H1 (cell line): ENCODE measurements around the gene PDE4B. TPM values are rescaled to one million over a fixed set of nuclear protein-coding genes. Genes with fewer than 3 reads are reported as not detected.

Experiments
- CTCF ChIA-PET: fragments of 300-600 bp; sonication (Branson Sonifier 250); formaldehyde crosslinking; loops from one replicate; lab custom pipeline; 2021; ENCODE audit not compliant: partially characterized antibody; lab: Charles Lee
- POLR2A ChIA-PET: fragments of 300-600 bp; sonication (Branson Sonifier 250); formaldehyde crosslinking; loops from one replicate; lab custom pipeline; 2021; ENCODE audit warnings: inconsistent platforms; ENCODE audit not compliant: partially characterized antibody; lab: Charles Lee
- DNase-seq, 2 experiments: peaks; one replicate each; pipeline versions ENCODE4 v3.0.0 to v3.0.0-alpha.2; 2010 to 2022; ENCODE audit warnings: low spot score in 2 of 2, low read depth in 1 of 2, mixed read lengths in 1 of 2
- FAIRE-seq: peaks from 2 replicates; lab custom pipeline; 2011; peaks lifted over from hg19 to GRCh38; lab: Jason Lieb, UNC
- H2AFZ ChIP-seq: 2 replicates; pipeline ENCODE4 v1.8.1; 2012; ENCODE audit warnings: low read length, inconsistent platforms
- H2AK5ac ChIP-seq: 2 replicates; pipeline ENCODE4 v1.6.1; 2013; ENCODE audit warnings: low read depth, low read length
- H2BK120ac ChIP-seq: replicated peaks from 2 replicates; pipeline ENCODE3; 2013; ENCODE audit warnings: low read depth, low read length, inconsistent platforms
- H2BK12ac ChIP-seq: 2 replicates; pipeline ENCODE4 v1.6.1; 2013; ENCODE audit warnings: low read depth, low read length
- H2BK15ac ChIP-seq: 2 replicates; pipeline ENCODE4 v1.6.1; 2013; ENCODE audit warnings: low read length
- H2BK20ac ChIP-seq: 2 replicates; pipeline ENCODE4 v1.6.1; 2013; ENCODE audit warnings: low read length
- H2BK5ac ChIP-seq: 2 replicates; pipeline ENCODE4 v1.6.1; 2013; ENCODE audit warnings: low read depth, low read length
- H3K14ac ChIP-seq: 2 replicates; pipeline ENCODE4 v1.6.1; 2013; ENCODE audit warnings: inconsistent platforms; ENCODE audit not compliant: insufficient read length
- H3K18ac ChIP-seq: 2 replicates; pipeline ENCODE4 v1.6.1; 2013; ENCODE audit warnings: low read length; ENCODE audit errors: extremely low read depth
- H3K23ac ChIP-seq: 2 replicates; pipeline ENCODE4 v1.6.1; 2013; ENCODE audit warnings: inconsistent platforms; ENCODE audit not compliant: insufficient read length
- H3K23me2 ChIP-seq: 2 replicates; pipeline ENCODE4 v1.6.1; 2013; ENCODE audit warnings: low read depth, low read length
- H3K27ac ChIP-seq: 2 replicates; pipeline ENCODE4 v1.6.1; 2011; ENCODE audit warnings: low read depth, low read length, inconsistent platforms
- H3K27me3 ChIP-seq, 4 experiments: replicated peaks in 1 of 4; 1 replicate in 1 of 4; 2 replicates in 3 of 4; pipeline versions ENCODE4 v1.6.1 to v1.8.1; 2011 to 2013; ENCODE audit warnings: low read length in 3 of 4, mild to moderate bottlenecking in 3 of 4, inconsistent platforms in 2 of 4, mixed read lengths in 2 of 4, moderate library complexity in 1 of 4; ENCODE audit not compliant: control insufficient read depth in 3 of 4, insufficient read depth in 3 of 4; ENCODE audit errors: extremely low read depth in 1 of 4
- H3K36me3 ChIP-seq, 4 experiments: 2 replicates each; pipeline versions ENCODE4 v1.6.1 to v1.8.1; 2011 to 2013; ENCODE audit warnings: mild to moderate bottlenecking in 4 of 4, low read length in 3 of 4, moderate library complexity in 2 of 4, control low read depth in 1 of 4, inconsistent platforms in 1 of 4; ENCODE audit not compliant: insufficient read depth in 4 of 4, control insufficient read depth in 2 of 4
- H3K4ac ChIP-seq: replicated peaks from 2 replicates; pipeline ENCODE3; 2013; ENCODE audit warnings: low read length, low read depth, mixed read lengths, inconsistent platforms; ENCODE audit not compliant: insufficient read length
- H3K4me1 ChIP-seq, 4 experiments: replicated peaks in 1 of 4; 1 replicate in 1 of 4; 2 replicates in 3 of 4; pipeline versions ENCODE4 v1.6.1 to v1.8.1; 2011 to 2013; ENCODE audit warnings: low read length in 3 of 4, inconsistent platforms in 2 of 4, mixed read lengths in 1 of 4; ENCODE audit not compliant: insufficient read depth in 4 of 4, control insufficient read depth in 3 of 4
- H3K4me2 ChIP-seq, 2 experiments: 2 replicates each; pipeline versions ENCODE4 v1.6.1 to v1.8.1; 2011 to 2013; ENCODE audit warnings: low read depth in 2 of 2, low read length in 2 of 2, control low read depth in 1 of 2, inconsistent platforms in 1 of 2, mild to moderate bottlenecking in 1 of 2; ENCODE audit not compliant: insufficient read depth in 1 of 2
- H3K4me3 ChIP-seq, 4 experiments: fragments of 200-600, 300-600 bp in 1 of 4; sonication (generic), shearing (Covaris generic), sonication (Bioruptor Twin) in 1 of 4; 2 replicates each; pipeline versions ENCODE4 v1.5.1 to v1.8.1; 2011 to 2016; ENCODE audit warnings: low read length in 4 of 4, low read depth in 3 of 4, control low read depth in 2 of 4, inconsistent platforms in 2 of 4, mild to moderate bottlenecking in 2 of 4, mixed read lengths in 1 of 4, moderate library complexity in 1 of 4; ENCODE audit not compliant: insufficient read depth in 2 of 4; ENCODE audit errors: extremely low read depth in 1 of 4
- H3K56ac ChIP-seq: replicated peaks from 2 replicates; pipeline ENCODE3; 2013; ENCODE audit warnings: low read depth, mild to moderate bottlenecking, mixed read lengths, low read length, inconsistent platforms; ENCODE audit not compliant: insufficient read length
- H3K79me1 ChIP-seq: 2 replicates; pipeline ENCODE4 v1.6.1; 2013; ENCODE audit warnings: low read depth, low read length, control low read depth
- H3K79me2 ChIP-seq, 2 experiments: 2 replicates each; pipeline versions ENCODE4 v1.6.1 to v1.8.1; 2012 to 2013; ENCODE audit warnings: low read length in 2 of 2, mild to moderate bottlenecking in 2 of 2, inconsistent platforms in 1 of 2; ENCODE audit not compliant: insufficient read depth in 2 of 2, control insufficient read depth in 1 of 2
- H3K9ac ChIP-seq, 4 experiments: replicated peaks in 1 of 4; 1 replicate in 1 of 4; 2 replicates in 3 of 4; pipeline versions ENCODE4 v1.6.1 to v1.8.1; 2011 to 2013; ENCODE audit warnings: low read depth in 3 of 4, low read length in 3 of 4, control low read depth in 2 of 4, mild to moderate bottlenecking in 2 of 4, moderate library complexity in 2 of 4, inconsistent platforms in 1 of 4; ENCODE audit errors: extremely low read depth in 1 of 4
- H3K9me3 ChIP-seq, 2 experiments: 2 replicates each; pipeline versions ENCODE4 v1.6.1 to v1.8.1; 2012 to 2013; ENCODE audit warnings: mild to moderate bottlenecking in 2 of 2, moderate library complexity in 2 of 2, control low read depth in 1 of 2, inconsistent platforms in 1 of 2, low read depth in 1 of 2, low read length in 1 of 2, mixed read lengths in 1 of 2; ENCODE audit not compliant: insufficient read depth in 2 of 2
- H4K20me1 ChIP-seq, 2 experiments: replicated peaks in 1 of 2; 2 replicates each; pipeline versions ENCODE3 to v1.8.1; 2011 to 2013; ENCODE audit warnings: inconsistent platforms in 2 of 2, low read length in 2 of 2, mild to moderate bottlenecking in 1 of 2; ENCODE audit not compliant: insufficient read depth in 2 of 2, control insufficient read depth in 1 of 2
- H4K5ac ChIP-seq: 2 replicates; pipeline ENCODE4 v1.6.1; 2013; ENCODE audit warnings: low read length, low read depth, mixed read lengths, inconsistent platforms; ENCODE audit not compliant: insufficient read length
- H4K8ac ChIP-seq: 2 replicates; pipeline ENCODE4 v1.8.0; 2013; ENCODE audit warnings: mild to moderate bottlenecking, moderate library complexity, low read length, inconsistent platforms; ENCODE audit not compliant: insufficient read depth; ENCODE audit errors: extremely low read depth
- H4K91ac ChIP-seq: replicated peaks from 2 replicates; pipeline ENCODE3; 2013; ENCODE audit warnings: low read length, mixed read lengths, inconsistent platforms; ENCODE audit not compliant: insufficient read length
- CREB1 ChIP-seq: IDR thresholded peaks from 2 replicates; pipeline ENCODE4 v1.6.1; 2012; ENCODE audit warnings: inconsistent platforms
- EGR1 ChIP-seq: IDR thresholded peaks from 2 replicates; pipeline ENCODE4 v1.6.1; 2011; ENCODE audit warnings: low read depth, low read length, borderline replicate concordance
- FOSL1 ChIP-seq: IDR thresholded peaks from 2 replicates; pipeline ENCODE4 v1.6.1; 2011; ENCODE audit warnings: mild to moderate bottlenecking, low read depth, low read length, moderate library complexity; ENCODE audit not compliant: insufficient read depth
- HDAC2 ChIP-seq, 2 experiments: fragments of 300-600 bp in 1 of 2; sonication (generic) in 1 of 2; IDR thresholded peaks; 2 replicates each; pipeline ENCODE4 v1.6.1; 2011 to 2012; ENCODE audit warnings: low read depth in 2 of 2, low read length in 2 of 2, mild to moderate bottlenecking in 2 of 2, moderate library complexity in 2 of 2, borderline replicate concordance in 1 of 2, inconsistent platforms in 1 of 2
- NRF1 ChIP-seq: IDR thresholded peaks from 2 replicates; pipeline ENCODE4 v1.6.1; 2011; ENCODE audit warnings: mild to moderate bottlenecking, low read depth, low read length, improper control_type of control experiment
- RFX5 ChIP-seq: IDR thresholded peaks from 2 replicates; pipeline ENCODE4 v1.6.1; 2011; ENCODE audit warnings: low read depth, low read length, improper control_type of control experiment, borderline replicate concordance
- SIRT6 ChIP-seq: IDR thresholded peaks from one replicate; pipeline ENCODE4 v1.7.1; 2012; ENCODE audit warnings: low read length, inconsistent platforms
- SRF ChIP-seq: IDR thresholded peaks from 2 replicates; pipeline ENCODE4 v1.6.1; 2011; ENCODE audit warnings: mild to moderate bottlenecking, low read depth, low read length, moderate library complexity
- TCF12 ChIP-seq: IDR thresholded peaks from 2 replicates; pipeline ENCODE4 v1.6.1; 2011; ENCODE audit warnings: low read depth, mild to moderate bottlenecking, low read length
- polyA plus RNA-seq, 7 experiments: library from polyadenylated mRNA; depleted of rRNA in 3 of 7; stranded (reverse) in 5 of 7; unstranded in 2 of 7; fragments of >200 nt in 5 of 7; fragments of 200-250 nt in 2 of 7; gene quantifications; 1 replicate in 5 of 7; 2 replicates in 1 of 7; 4 replicates in 1 of 7; pipeline versions ENCODE4 v1.2.1 to v1.2.3, GENCODE V29; 2011 to 2013; ENCODE audit warnings: missing spikeins in 2 of 7, mixed read lengths in 2 of 7
- total RNA-seq: library from RNA; stranded (reverse); fragmentation: NEBNext Ultra II Directional; extraction: Animal tissue kit (Norgen Biotek cat#: 25700); gene quantifications from 2 replicates; pipeline ENCODE4 v1.2.1, GENCODE V29; 2021

Gene PDE4B
- total and polyA plus RNA-seq, 2 of the 8 experiments (the other 6 are each of a cell fraction or from before 2014, with no cell fraction given): 5.0 to 15.1 TPM

- CTCF ChIA-PET: interaction anchor here (0.5 kb wide), 1 partner anchor 236 kb away, joined by 3 read pairs; no protein-coding TSS in a partner anchor
- no peak overlapping the region for H3K23ac ChIP-seq
- TF ChIP-seq SRF (no peak), HDAC2 (IDR thresholded peaks at IDR 0.05; ENCODE audit: borderline replicate concordance in 1 of 2, low read depth in 2 of 2, low read length in 2 of 2) (no peak), FOSL1 (no peak), RFX5 (no peak), NRF1 (no peak), TCF12 (no peak), CREB1 (no peak), EGR1 (no peak), SIRT6 (no peak)
Observed at GRCh38 chr1:66313429-66313828, 520.7 kb downstream of the PDE4B start.

More at GRCh38 chr1:66313429-66313828, 520.7 kb downstream of the PDE4B start:
- Histone ChIP-seq H3K9me3 (no peaks in the 10 kb centered on the region), H3K56ac (no peak overlapping the region), H2BK12ac (no peak overlapping the region), H3K4me3 (no peak overlapping the region), H3K4ac (no peak overlapping the region), H3K14ac (no peak overlapping the region), H2AFZ (no peak overlapping the region), H4K20me1 (no peaks in the 10 kb centered on the region), H3K4me1 (no peaks in the 10 kb centered on the region), H3K36me3 (no peaks in the 10 kb centered on the region), H3K79me2 (no peaks in the 10 kb centered on the region), H4K91ac (no peak overlapping the region), H4K5ac (no peak overlapping the region), H2BK15ac (no peak overlapping the region), H4K8ac (no peak overlapping the region), H3K27me3 (no peaks in the 10 kb centered on the region), H3K27ac (no peak overlapping the region), H3K9ac (no peak overlapping the region), H3K18ac (no peak overlapping the region), H2BK120ac (no peak overlapping the region), H2BK20ac (no peak overlapping the region), H2AK5ac (no peak overlapping the region), H3K4me2 (no peak overlapping the region), H2BK5ac (no peak overlapping the region), H3K23me2 (no peaks in the 10 kb centered on the region), H3K79me1 (no peaks in the 10 kb centered on the region)
- no peak for FAIRE-seq
- POLR2A ChIA-PET: no interaction called here
- no peak for DNase-seq
